MM.1S (cell line): ENCODE results near the gene MTHFS.

Source experiments
- DNase-seq: peaks from one replicate; pipeline ENCODE4 v3.0.0-alpha.2; 2015
- H2AFZ ChIP-seq: fragments of 300-600 bp; sonication (generic); 2 replicates; pipeline ENCODE4 v1.6.0; 2016; ENCODE audit warnings: antibody characterized with exemption, low read length
- H3F3A ChIP-seq: fragments of 300-600 bp; sonication (generic); 2 replicates; pipeline ENCODE4 v1.6.1; 2016; ENCODE audit warnings: mild to moderate bottlenecking, antibody characterized with exemption, low read length, moderate library complexity, mixed read lengths; ENCODE audit not compliant: insufficient read depth
- H3K27ac ChIP-seq: fragments of 300-600 bp; sonication (generic); 2 replicates; pipeline ENCODE4 v1.5.1; 2016; ENCODE audit warnings: mild to moderate bottlenecking, low read length
- H3K27me3 ChIP-seq: fragments of 300-600 bp; sonication (generic); replicated peaks from 2 replicates; pipeline ENCODE4 v1.6.0; 2016; ENCODE audit warnings: low read length; ENCODE audit not compliant: insufficient read depth
- H3K36me3 ChIP-seq: fragments of 300-600 bp; sonication (generic); replicated peaks from 2 replicates; pipeline ENCODE4 v1.6.1; 2016; ENCODE audit warnings: mild to moderate bottlenecking, low read length, mixed read lengths; ENCODE audit not compliant: insufficient read depth
- H3K4me1 ChIP-seq: fragments of 300-600 bp; sonication (generic); 2 replicates; pipeline ENCODE4 v1.6.1; 2016; ENCODE audit warnings: low read length, mixed read lengths
- H3K4me2 ChIP-seq: fragments of 300-600 bp; sonication (generic); 2 replicates; pipeline ENCODE4 v1.6.0; 2016; ENCODE audit warnings: low read depth, low read length
- H3K4me3 ChIP-seq: fragments of 300-600 bp; sonication (generic); 2 replicates; pipeline ENCODE4 v1.5.1; 2016; ENCODE audit warnings: low read length, mixed read lengths
- H3K79me2 ChIP-seq: fragments of 300-600 bp; sonication (generic); 2 replicates; pipeline ENCODE4 v1.6.1; 2016; ENCODE audit warnings: mixed run types, low read length, mixed read lengths
- H3K9ac ChIP-seq: fragments of 300-600 bp; sonication (generic); 2 replicates; pipeline ENCODE4 v1.6.1; 2016; ENCODE audit warnings: low read length, mixed read lengths
- H3K9me2 ChIP-seq: fragments of 300-600 bp; sonication (generic); replicated peaks from 2 replicates; pipeline ENCODE4 v1.6.1; 2016; ENCODE audit warnings: mild to moderate bottlenecking, low read length, mixed read lengths; ENCODE audit not compliant: insufficient read depth
- H3K9me3 ChIP-seq: fragments of 300-600 bp; sonication (generic); replicated peaks from 2 replicates; pipeline ENCODE4 v1.6.1; 2016; ENCODE audit warnings: mild to moderate bottlenecking, low read length, mixed read lengths; ENCODE audit not compliant: insufficient read depth
- H4K20me1 ChIP-seq: fragments of 300-600 bp; sonication (generic); 2 replicates; pipeline ENCODE4 v1.6.1; 2016; ENCODE audit warnings: mild to moderate bottlenecking, low read length, moderate library complexity, mixed read lengths; ENCODE audit not compliant: insufficient read depth
- EZH2 ChIP-seq: fragments of 300-600 bp; sonication (generic); optimal IDR thresholded peaks from 2 replicates; pipeline ENCODE3; 2017; ENCODE audit warnings: low read depth, mild to moderate bottlenecking, antibody characterized with exemption, low read length, mixed read lengths
- EZH2phosphoT487 ChIP-seq: fragments of 300-600 bp; sonication (generic); IDR thresholded peaks from 2 replicates; pipeline ENCODE4 v1.6.1; 2018; ENCODE audit warnings: antibody characterized with exemption, low read length
- TF ChIP-seq, protein P1 (sequence below): fragments of 300-600 bp; sonication (generic); IDR thresholded peaks from 2 replicates; pipeline ENCODE4 v1.5.1; 2016; ENCODE audit warnings: antibody characterized with exemption, low read length, mixed read lengths

The MTHFS gene

GRCh38 chr15:79853492-79854328 lies 43.1 kb downstream of the MTHFS start:
- no peak for TF ChIP-seq EZH2
- TF ChIP-seq, protein P1, sequence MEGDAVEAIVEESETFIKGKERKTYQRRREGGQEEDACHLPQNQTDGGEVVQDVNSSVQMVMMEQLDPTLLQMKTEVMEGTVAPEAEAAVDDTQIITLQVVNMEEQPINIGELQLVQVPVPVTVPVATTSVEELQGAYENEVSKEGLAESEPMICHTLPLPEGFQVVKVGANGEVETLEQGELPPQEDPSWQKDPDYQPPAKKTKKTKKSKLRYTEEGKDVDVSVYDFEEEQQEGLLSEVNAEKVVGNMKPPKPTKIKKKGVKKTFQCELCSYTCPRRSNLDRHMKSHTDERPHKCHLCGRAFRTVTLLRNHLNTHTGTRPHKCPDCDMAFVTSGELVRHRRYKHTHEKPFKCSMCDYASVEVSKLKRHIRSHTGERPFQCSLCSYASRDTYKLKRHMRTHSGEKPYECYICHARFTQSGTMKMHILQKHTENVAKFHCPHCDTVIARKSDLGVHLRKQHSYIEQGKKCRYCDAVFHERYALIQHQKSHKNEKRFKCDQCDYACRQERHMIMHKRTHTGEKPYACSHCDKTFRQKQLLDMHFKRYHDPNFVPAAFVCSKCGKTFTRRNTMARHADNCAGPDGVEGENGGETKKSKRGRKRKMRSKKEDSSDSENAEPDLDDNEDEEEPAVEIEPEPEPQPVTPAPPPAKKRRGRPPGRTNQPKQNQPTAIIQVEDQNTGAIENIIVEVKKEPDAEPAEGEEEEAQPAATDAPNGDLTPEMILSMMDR, result peak; percentile 95
- Histone ChIP-seq H3K4me2 (no peak overlapping the region), H3K27ac (no peak overlapping the region), H3K36me3 (no peaks in the 10 kb centered on the region), H4K20me1 (no peaks in the 10 kb centered on the region; the same call in 1 of the 2 replicates), H3K27me3 (no peaks in the 10 kb centered on the region), H3K4me3 (no peak overlapping the region), H2AFZ (no peak overlapping the region), H3K79me2 (no peaks in the 10 kb centered on the region), H3K4me1 (no peaks in the 10 kb centered on the region), H3K9me2 (no peaks in the 10 kb centered on the region), H3F3A (no peaks in the 10 kb centered on the region), H3K9me3 (no peaks in the 10 kb centered on the region), H3K9ac (no peak overlapping the region)
- DNase-seq, result peak; percentile 64

DNA sequence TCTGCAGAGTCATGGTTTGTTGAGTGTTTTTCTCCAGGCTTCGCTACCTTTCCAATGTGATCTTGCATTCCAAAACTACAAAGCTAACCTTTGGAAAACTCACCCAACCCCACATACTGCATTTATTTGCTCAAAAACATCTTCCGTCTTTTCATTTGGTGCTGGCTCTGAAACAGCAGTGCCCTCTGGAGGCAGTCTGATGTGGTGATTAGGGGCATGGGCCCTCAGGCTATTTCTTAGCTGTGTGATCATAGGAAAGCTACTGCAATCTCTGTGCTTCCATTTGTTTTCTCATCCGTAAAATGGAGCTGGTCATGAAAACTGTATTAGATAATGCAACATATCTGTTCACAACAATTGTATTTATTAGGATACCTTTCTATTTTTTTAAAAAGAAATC lies 47.0 kb downstream of the MTHFS start:
- Histone ChIP-seq H3K27ac (no peak overlapping the region), H3K9me3 (no peaks in the 10 kb centered on the region), H3K4me2 (no peak overlapping the region), H3K27me3 (no peaks in the 10 kb centered on the region), H4K20me1 (no peaks in the 10 kb centered on the region; the same call in 1 of the 2 replicates), H3K9me2 (no peaks in the 10 kb centered on the region), H3K4me3 (no peak overlapping the region), H3K4me1 (no peaks in the 10 kb centered on the region), H3K9ac (no peak overlapping the region), H2AFZ (no peak overlapping the region), H3K79me2 (no peaks in the 10 kb centered on the region), H3F3A (no peaks in the 10 kb centered on the region), H3K36me3 (no peaks in the 10 kb centered on the region)
- no peak for DNase-seq
- TF ChIP-seq EZH2phosphoT487, result no peak
- TF ChIP-seq, protein P1, result peak; percentile 56

DNA sequence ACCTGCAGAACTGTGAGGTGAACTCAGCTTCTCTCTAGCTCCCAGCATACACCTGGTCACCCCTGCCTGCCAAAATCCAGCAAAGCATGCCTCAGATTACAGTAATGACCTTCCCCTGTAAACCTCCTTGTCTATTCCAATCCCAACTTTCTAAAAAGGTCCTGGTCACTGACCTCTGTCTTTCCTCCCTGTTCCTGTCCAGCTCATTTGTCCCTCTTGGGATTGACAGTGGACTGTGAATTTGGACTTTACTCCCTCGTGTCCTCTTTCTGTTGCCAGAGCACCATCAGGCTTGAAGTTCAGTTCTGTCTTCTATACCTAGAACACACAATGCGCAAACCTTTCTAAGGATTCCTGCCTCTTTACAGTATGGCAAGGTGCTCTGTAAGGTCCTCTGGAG lies 50.3 kb downstream of the MTHFS start:
- H3K4me2 ChIP-seq, result no peak overlapping the region
- H3K9me3 ChIP-seq, result no peaks in the 10 kb centered on the region
- DNase-seq, result no peak
- H3F3A ChIP-seq, result no peaks in the 10 kb centered on the region
- H3K27ac ChIP-seq, result no peak overlapping the region
- H2AFZ ChIP-seq, result no peak overlapping the region
- H4K20me1 ChIP-seq, result no peaks in the 10 kb centered on the region; the same call in 1 of the 2 replicates
- H3K36me3 ChIP-seq, result no peaks in the 10 kb centered on the region
- H3K9me2 ChIP-seq, result no peaks in the 10 kb centered on the region
- H3K4me3 ChIP-seq, result no peak overlapping the region
- TF ChIP-seq, protein P1, result no peak
- no peak for TF ChIP-seq EZH2
- no peak for TF ChIP-seq EZH2phosphoT487
- no peak overlapping the region for H3K9ac ChIP-seq
- H3K4me1 ChIP-seq, result no peaks in the 10 kb centered on the region
- H3K79me2 ChIP-seq, result no peaks in the 10 kb centered on the region
- H3K27me3 ChIP-seq, result no peaks in the 10 kb centered on the region
